Prostate gland (tissue), 2 donors: ENCODE data around the gene KBTBD13. TPM values are rescaled to one million over a fixed set of nuclear protein-coding genes. Genes with fewer than 3 reads are reported as not detected.

Experiments used
- DNase-seq: peaks from one replicate; pipeline ENCODE4 v3.0.0-alpha.2; 2019; ENCODE audit warnings: low spot score
- H3K27ac ChIP-seq, 2 donors: fragments of 200-600 bp; sonication (generic); 2 replicates each; pipeline ENCODE4 v1.5.1; 2017 to 2019
- H3K27me3 ChIP-seq: fragments of 200-600 bp; sonication (generic); replicated peaks from 2 replicates; pipeline ENCODE4 v1.5.1; 2019; ENCODE audit not compliant: insufficient read depth
- H3K36me3 ChIP-seq, 2 donors: fragments of 200-600 bp; sonication (generic); 1 replicate in 1 of 2; 2 replicates in 1 of 2; pipeline versions ENCODE4 v1.5.1 to v1.8.1; 2017 to 2019
- H3K4me1 ChIP-seq: fragments of 200-600 bp; sonication (generic); replicated peaks from 2 replicates; pipeline ENCODE4 v1.5.1; 2019
- H3K4me3 ChIP-seq, 2 donors: fragments of 200-600 bp; sonication (generic); 2 replicates each; pipeline ENCODE4 v1.5.1; 2017 to 2019
- H3K9me3 ChIP-seq: fragments of 200-600 bp; sonication (generic); 2 replicates; pipeline ENCODE4 v1.5.1; 2017
- CTCF ChIP-seq, 4 experiments: fragments of 200-600 bp in 2 of 4; fragments of 450-650 bp in 2 of 4; sonication (generic) in 2 of 4; IDR thresholded peaks; 1 replicate in 3 of 4; 2 replicates in 1 of 4; pipeline ENCODE4 v1.5.1; 2016 to 2019; ENCODE audit warnings: antibody characterized with exemption in 4 of 4, mild to moderate bottlenecking in 2 of 4, moderate library complexity in 2 of 4
- POLR2A ChIP-seq: fragments of 450-650 bp; IDR thresholded peaks from one replicate; pipeline ENCODE4 v1.6.1; 2016; ENCODE audit warnings: antibody characterized with exemption, mild to moderate bottlenecking
- POLR2AphosphoS5 ChIP-seq: sonication (generic); formaldehyde crosslinking; IDR thresholded peaks from one replicate; pipeline ENCODE4 v1.6.1; 2017; ENCODE audit warnings: antibody characterized with exemption
- WGBS: methylation state at CpG from one replicate; pipeline ENCODE4 v1.1.5; 2018; 5-methylcytosine and 5-hydroxymethylcytosine counted together
- intact Hi-C: fragments of 100-400 bp; cut with DNase I; formaldehyde crosslinking; loops from one replicate; pipeline ENCODE4 v1.14.2; 2022
- total RNA-seq, 2 donors: library from RNA; depleted of rRNA; stranded (reverse); fragments of >200 nt; gene quantifications; one replicate each; pipeline ENCODE4 v1.1.0, GENCODE V29; 2016

Gene KBTBD13
- total RNA-seq, 2 donors from 2014 or later = 0.57 TPM; not detected in 1

DNA sequence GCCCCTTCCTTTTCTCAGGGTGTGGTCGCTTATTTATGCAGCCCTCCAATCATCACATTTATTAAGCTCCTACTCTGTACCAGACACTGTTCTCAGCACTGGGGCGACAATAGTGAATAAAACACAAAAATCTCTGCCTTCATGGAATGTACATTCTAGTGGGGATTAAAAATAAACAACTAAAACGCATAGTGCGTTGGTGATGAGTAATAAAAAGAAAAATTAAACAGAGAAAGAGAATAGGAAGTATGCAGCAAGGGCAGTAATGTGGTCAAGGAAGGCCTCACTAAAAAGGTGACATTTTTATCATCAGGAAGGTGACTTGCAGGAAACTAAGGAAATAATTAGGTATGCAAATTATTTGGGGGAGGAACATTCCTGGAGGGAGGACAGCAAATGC, 26.3 kb upstream of the KBTBD13 start:
- H3K4me3 ChIP-seq = no peak overlapping the region
- no peak overlapping the region for H3K27ac ChIP-seq
- TF ChIP-seq CTCF (IDR thresholded peaks at IDR 0.05) (no peak), POLR2A (no peak), POLR2AphosphoS5 (no peak)
- WGBS = 35% methylated on average over 4 of the region's 4 CpGs
- intact Hi-C loops = no loop called here
- no peaks in the 10 kb centered on the region for H3K9me3 ChIP-seq
- H3K4me1 ChIP-seq = no peaks in the 10 kb centered on the region
- DNase-seq = no peak
- no peaks in the 10 kb centered on the region for H3K36me3 ChIP-seq
- no peaks in the 10 kb centered on the region for H3K27me3 ChIP-seq

- no peak for DNase-seq
- Histone ChIP-seq H3K4me3 (no peak overlapping the region), H3K4me1 (no peaks in the 10 kb centered on the region), H3K27me3 (no peaks in the 10 kb centered on the region), H3K36me3 (no peaks in the 10 kb centered on the region), H3K9me3 (no peaks in the 10 kb centered on the region), H3K27ac (no peak overlapping the region)
- WGBS = 53% methylated on average over 2 of the region's 2 CpGs
- no peak for TF ChIP-seq POLR2AphosphoS5
- TF ChIP-seq POLR2A = no peak
- no peak for TF ChIP-seq CTCF (IDR thresholded peaks at IDR 0.05)
- intact Hi-C loops = no loop called here
Observed at GRCh38 chr15:65051266-65051665, 25.3 kb upstream of the KBTBD13 start.

GRCh38 chr15:65052956-65053355, 23.6 kb upstream of the KBTBD13 start:
- TF ChIP-seq POLR2A (no peak), POLR2AphosphoS5 (no peak), CTCF (IDR thresholded peaks at IDR 0.05) (no peak)
- WGBS = 69% methylated on average over 2 of the region's 2 CpGs
- Histone ChIP-seq H3K4me1 (no peaks in the 10 kb centered on the region), H3K36me3 (no peaks in the 10 kb centered on the region), H3K4me3 (no peak overlapping the region), H3K27ac (no peak overlapping the region), H3K27me3 (no peaks in the 10 kb centered on the region), H3K9me3 (no peaks in the 10 kb centered on the region)
- DNase-seq = no peak
- intact Hi-C loops = no loop called here

GRCh38 chr15:65054333-65055200, 22.0 kb upstream of the KBTBD13 start:
- DNase-seq = peak; percentile 72
- WGBS = 64% methylated on average over 26 of the region's 26 CpGs
- intact Hi-C loops = loop anchor here (2.0 kb wide), 1 partner anchor 28 kb away; no protein-coding TSS in a partner anchor
- H3K4me1 ChIP-seq = no peaks in the 10 kb centered on the region
- peak overlapping the region in 1 of 2 donors; percentile 16 for H3K27ac ChIP-seq
- no peaks in the 10 kb centered on the region for H3K36me3 ChIP-seq
- H3K4me3 ChIP-seq = no peak overlapping the region
- H3K27me3 ChIP-seq = no peaks in the 10 kb centered on the region
- no peaks in the 10 kb centered on the region for H3K9me3 ChIP-seq
- no peak for TF ChIP-seq POLR2A
- TF ChIP-seq POLR2AphosphoS5 = peak; percentile 41
- TF ChIP-seq CTCF (IDR thresholded peaks at IDR 0.05) = peak; percentile 66 to 94 (median 90)
